ENCODE measurements around the gene ZNF212.

The ZNF212 gene

GRCh38 chr7:149282331-149282655 lies 42.8 kb downstream of the ZNF212 start:
- no peak for TF ChIP-seq CTCF (IDR thresholded peaks at IDR 0.05; ENCODE audit: control extremely low read depth, extremely low read depth, low read depth, missing control alignments)
- POLR2A ChIA-PET: no interaction called here
- DNase-seq (ENCODE audit: extremely low spot score): no peak
- CTCF ChIA-PET: no interaction called here

GRCh38 chr7:149283321-149283720 lies 43.9 kb downstream of the ZNF212 start:
- CTCF ChIA-PET: interaction anchor here (0.6 to 3.1 kb wide), 2 partner anchors 22 to 343 kb away, joined by 3 to 36 read pairs; partner anchors contain the start of gene ZNF783
- POLR2A ChIA-PET: no interaction called here
- TF ChIP-seq CTCF (IDR thresholded peaks at IDR 0.05; ENCODE audit: control extremely low read depth, extremely low read depth, low read depth, missing control alignments): no peak
- DNase-seq (ENCODE audit: extremely low spot score): no peak

- POLR2A ChIA-PET: no interaction called here
- no peak for DNase-seq (ENCODE audit: extremely low spot score)
- no peak for TF ChIP-seq CTCF (IDR thresholded peaks at IDR 0.05; ENCODE audit: control extremely low read depth, extremely low read depth, low read depth, missing control alignments)
- CTCF ChIA-PET: interaction anchor here (1.0 to 3.1 kb wide), 6 partner anchors 10 to 458 kb away, joined by 3 to 36 read pairs (median 3); partner anchors contain the start of gene ZNF783
Observed at GRCh38 chr7:149284343-149284742, 44.9 kb downstream of the ZNF212 start.

GRCh38 chr7:149284850-149285585 lies 45.6 kb downstream of the ZNF212 start:
- no peak for TF ChIP-seq CTCF (IDR thresholded peaks at IDR 0.05; ENCODE audit: control extremely low read depth, extremely low read depth, low read depth, missing control alignments)
- DNase-seq (ENCODE audit: extremely low spot score): peak; percentile 99
- ChIA-PET POLR2A (interaction anchor here (0.8 kb wide), 1 partner anchor 9 kb away, joined by 5 read pairs; no protein-coding TSS in a partner anchor), CTCF (interaction anchor here (1.0 to 3.1 kb wide), 7 partner anchors 9 to 457 kb away, joined by 3 to 36 read pairs (median 3); partner anchors contain the start of gene ZNF783)

GRCh38 chr7:149285603-149286002 lies 46.2 kb downstream of the ZNF212 start:
- CTCF ChIA-PET: interaction anchor here (0.9 to 3.1 kb wide), 7 partner anchors 9 to 457 kb away, joined by 3 to 36 read pairs (median 3); partner anchors contain the start of gene ZNF783

GRCh38 chr7:149286811-149287400 lies 47.5 kb downstream of the ZNF212 start:
- ChIA-PET CTCF (no interaction called here), POLR2A (no interaction called here)
- DNase-seq (ENCODE audit: extremely low spot score): no peak
- no peak for TF ChIP-seq CTCF (IDR thresholded peaks at IDR 0.05; ENCODE audit: control extremely low read depth, extremely low read depth, low read depth, missing control alignments)

More at GRCh38 chr7:149285603-149286002, 46.2 kb downstream of the ZNF212 start:
- POLR2A ChIA-PET: interaction anchor here (0.8 kb wide), 1 partner anchor 10 kb away, joined by 5 read pairs; no protein-coding TSS in a partner anchor
- TF ChIP-seq CTCF (IDR thresholded peaks at IDR 0.05; ENCODE audit: control extremely low read depth, extremely low read depth, low read depth, missing control alignments): no peak
- no peak for DNase-seq (ENCODE audit: extremely low spot score)

Data from GM10248 (cell line).